GM10266 (cell line): ENCODE results near the gene CACNB4.

Experiments used
- DNase-seq: peaks from one replicate; pipeline ENCODE4 v3.0.0; 2012; ENCODE audit errors: extremely low spot score
- TF ChIP-seq, protein P1 (sequence below): IDR thresholded peaks from 2 replicates; pipeline ENCODE4 v1.5.1; 2012; ENCODE audit warnings: mild to moderate bottlenecking, low read depth; ENCODE audit not compliant: control insufficient read depth, insufficient read depth; ENCODE audit errors: missing control alignments

CACNB4 gene

DNA sequence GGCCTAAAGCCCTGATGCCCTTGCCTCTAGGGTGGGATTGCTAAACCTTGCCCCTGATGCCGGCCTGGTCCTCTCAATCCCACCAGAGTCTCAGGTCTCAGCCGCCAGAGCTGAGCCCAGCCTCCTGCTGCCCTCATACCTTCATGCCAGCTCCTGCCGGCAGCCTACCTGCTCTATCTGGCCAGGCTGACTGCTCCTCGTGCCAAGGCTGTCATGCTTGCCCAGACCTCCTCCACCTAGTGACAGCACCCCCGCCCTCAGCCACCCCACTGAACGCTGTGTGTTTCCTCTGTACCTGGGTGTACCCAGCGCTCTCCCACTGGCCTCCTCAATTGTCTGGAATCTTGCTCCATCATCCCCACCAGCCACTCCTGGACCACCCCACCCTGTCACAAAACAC lies 120.1 kb downstream of the CACNB4 start:
- DNase-seq: no peak
- TF ChIP-seq, protein P1, sequence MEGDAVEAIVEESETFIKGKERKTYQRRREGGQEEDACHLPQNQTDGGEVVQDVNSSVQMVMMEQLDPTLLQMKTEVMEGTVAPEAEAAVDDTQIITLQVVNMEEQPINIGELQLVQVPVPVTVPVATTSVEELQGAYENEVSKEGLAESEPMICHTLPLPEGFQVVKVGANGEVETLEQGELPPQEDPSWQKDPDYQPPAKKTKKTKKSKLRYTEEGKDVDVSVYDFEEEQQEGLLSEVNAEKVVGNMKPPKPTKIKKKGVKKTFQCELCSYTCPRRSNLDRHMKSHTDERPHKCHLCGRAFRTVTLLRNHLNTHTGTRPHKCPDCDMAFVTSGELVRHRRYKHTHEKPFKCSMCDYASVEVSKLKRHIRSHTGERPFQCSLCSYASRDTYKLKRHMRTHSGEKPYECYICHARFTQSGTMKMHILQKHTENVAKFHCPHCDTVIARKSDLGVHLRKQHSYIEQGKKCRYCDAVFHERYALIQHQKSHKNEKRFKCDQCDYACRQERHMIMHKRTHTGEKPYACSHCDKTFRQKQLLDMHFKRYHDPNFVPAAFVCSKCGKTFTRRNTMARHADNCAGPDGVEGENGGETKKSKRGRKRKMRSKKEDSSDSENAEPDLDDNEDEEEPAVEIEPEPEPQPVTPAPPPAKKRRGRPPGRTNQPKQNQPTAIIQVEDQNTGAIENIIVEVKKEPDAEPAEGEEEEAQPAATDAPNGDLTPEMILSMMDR: no peak

DNA sequence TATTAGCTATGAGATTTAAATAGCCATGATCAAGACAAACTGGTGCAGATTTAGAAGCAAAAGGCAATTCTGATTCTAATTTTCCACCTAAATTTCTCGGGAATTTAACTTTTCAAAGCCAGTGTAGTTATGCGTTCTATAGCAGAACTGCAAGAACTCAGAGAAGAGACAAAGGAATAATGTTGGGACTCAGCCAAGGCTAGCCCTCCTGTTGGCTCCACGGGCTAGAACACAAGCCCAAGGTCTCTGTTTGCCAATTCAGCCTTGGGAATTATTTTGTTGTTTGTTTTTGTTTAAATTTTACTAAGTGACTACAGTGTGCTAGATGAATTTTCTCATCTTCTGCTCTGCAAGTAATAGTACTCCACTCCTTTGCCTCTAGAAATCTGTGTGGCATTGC lies 121.2 kb downstream of the CACNB4 start:
- TF ChIP-seq, protein P1: no peak
- no peak for DNase-seq

DNA sequence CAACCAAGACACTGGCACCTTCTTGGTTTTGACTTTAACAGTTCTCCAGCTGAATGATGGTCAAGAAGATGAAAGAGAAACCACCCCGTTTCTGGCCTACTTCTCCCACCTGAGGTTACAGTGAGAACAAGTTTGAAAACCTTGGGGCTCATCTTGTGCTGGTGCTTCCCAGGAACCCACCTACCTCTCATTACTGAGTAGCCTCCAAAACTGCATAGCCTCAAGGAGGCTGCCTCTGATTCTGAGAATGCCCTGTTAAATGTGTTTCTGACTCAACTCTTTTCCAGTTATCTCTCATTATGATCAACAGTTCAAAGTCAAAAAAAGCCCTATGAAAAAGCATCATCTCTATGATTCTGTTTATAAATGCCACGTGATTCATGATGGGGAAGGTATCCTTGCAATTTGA lies 121.9 kb downstream of the CACNB4 start:
- DNase-seq: peak; percentile 26
- TF ChIP-seq, protein P1: no peak

DNA sequence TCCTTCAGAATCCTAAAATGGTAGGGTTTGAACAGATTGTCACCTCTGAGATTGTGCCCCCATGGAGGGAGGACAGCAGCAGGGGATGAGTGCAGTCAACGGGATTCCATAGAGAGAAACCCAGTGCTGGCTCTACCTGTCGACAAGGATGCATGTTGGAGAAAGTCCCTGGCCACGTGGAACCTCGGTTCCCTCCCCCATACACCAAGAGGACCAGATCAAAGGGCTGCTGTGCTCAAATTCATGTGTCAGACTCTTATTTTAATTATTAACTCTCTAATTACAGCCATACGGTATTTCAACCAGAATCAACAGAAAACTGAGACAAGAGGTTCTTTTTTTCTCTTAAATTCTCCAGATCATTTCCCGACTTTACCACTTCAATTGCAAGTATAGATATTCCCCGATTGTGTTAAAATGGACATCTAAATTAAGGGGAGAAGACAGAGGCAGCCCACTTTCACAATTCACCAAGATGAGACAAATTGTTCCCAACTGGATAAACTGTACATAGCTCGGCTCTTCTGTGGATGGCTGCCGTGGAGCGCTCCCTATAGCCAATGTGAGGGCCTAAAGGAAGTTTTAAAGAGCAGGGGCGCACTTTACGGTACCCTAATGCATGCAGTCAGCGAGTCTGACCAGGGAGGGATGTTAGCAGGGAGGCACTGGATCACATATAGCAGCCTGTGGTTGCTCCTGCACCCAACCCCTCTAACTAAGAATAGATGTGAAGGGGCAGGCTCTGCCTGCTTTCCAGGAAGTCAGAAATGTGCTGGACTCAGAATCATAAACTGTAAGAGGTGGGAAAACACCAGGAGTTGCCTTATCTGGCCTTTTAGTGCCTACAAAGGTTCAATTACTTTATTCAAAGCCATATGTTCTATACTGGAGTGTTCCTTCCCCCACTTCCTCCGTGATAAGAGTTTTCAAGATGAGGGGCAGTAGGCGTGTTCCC lies 123.1 kb downstream of the CACNB4 start:
- TF ChIP-seq, protein P1: no peak
- DNase-seq: no peak

DNA sequence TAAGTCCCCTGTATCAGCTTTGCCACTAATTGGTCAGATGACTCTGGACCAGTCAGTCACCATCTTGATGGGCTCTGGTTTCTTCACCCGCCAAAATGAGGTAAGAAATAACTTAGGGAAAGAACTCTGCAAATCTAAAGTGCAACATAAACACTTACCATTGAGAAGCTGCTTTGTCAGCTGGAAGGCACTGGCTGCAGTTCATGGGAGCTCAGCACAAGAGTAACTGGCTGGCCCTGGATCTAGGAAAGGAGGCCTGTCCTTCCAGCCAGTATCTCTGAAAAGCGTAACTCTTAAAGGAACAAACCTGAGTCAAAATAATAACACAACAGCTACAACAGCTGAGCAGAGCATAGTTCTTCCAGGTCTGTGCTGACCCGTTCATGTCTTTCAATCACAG lies 123.9 kb downstream of the CACNB4 start:
- no peak for DNase-seq
- TF ChIP-seq, protein P1: no peak

DNA sequence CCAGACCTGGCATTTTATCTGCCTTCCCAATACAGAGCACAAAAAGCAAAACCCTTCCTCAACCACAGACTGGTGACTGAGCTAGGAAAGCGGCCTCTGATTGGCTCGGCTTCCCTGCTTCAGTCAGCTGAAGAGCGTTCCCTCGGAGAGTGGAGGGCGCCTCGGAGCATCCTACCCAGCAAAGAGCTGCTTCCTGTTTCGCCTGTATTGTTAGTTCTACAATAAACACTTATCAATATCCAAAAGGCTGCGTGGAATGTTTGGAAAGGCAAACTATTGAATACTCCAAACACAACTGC lies 125.0 kb downstream of the CACNB4 start:
- no peak for DNase-seq
- TF ChIP-seq, protein P1: no peak

DNA sequence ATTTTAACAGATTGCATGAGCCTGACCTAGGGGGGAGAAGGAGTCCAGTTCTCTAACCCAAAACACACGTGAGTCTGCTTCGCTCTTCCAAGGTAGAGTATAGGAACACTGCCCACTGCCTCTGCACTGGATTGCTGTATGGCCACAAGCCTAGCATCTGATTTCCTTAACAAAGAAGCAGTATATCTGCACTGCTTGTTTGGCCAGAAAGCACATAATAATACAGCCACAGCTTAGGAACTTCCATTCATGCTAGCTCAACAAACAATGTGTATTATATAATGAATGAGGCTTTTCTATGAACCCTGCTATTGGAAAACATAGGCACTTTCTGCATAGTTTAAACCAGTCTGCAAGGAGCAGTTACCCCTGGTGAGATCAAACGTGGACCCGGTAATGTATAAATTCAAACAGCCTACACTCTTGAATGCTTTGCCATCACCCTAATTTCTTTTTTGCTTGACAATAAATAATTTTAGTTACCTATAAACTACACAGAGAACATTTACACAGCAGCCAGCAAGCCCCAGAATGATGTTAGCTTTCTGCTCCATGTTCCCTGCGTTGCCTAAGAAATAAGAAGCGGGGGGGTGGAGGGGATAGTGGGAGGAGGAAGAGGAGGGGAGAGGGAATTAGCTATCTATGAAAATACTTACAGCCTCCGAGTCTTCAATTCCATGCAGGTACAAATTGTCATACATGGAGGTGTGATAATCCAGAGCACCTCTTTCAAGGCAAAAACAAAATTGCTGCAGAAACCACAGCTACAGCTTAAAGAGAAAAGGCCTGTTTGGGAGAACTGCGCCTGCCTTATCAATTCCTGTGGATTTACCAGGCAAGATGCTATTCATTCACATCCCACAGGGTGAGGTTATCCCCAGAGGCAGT lies 125.6 kb downstream of the CACNB4 start:
- TF ChIP-seq, protein P1: no peak
- no peak for DNase-seq
